Colon (tissue), 2 donors: ENCODE measurements around the gene ARHGEF39.
A peak's percentile ranks its signal among the peaks of the same experiment; 100 is the strongest.

Source experiments
- FAIRE-seq: peaks from 2 replicates; lab custom pipeline; 2012; peaks lifted over from hg19 to GRCh38; lab: Jason Lieb, UNC
- donor health status: control.
- donor health status: control.

Gene ARHGEF39

GRCh38 chr9:35675204-35675603 is 10.2 kb upstream of the ARHGEF39 start:
- FAIRE-seq, result no peak

GRCh38 chr9:35674025-35674361 is 9.0 kb upstream of the ARHGEF39 start:
- no peak for FAIRE-seq

DNA sequence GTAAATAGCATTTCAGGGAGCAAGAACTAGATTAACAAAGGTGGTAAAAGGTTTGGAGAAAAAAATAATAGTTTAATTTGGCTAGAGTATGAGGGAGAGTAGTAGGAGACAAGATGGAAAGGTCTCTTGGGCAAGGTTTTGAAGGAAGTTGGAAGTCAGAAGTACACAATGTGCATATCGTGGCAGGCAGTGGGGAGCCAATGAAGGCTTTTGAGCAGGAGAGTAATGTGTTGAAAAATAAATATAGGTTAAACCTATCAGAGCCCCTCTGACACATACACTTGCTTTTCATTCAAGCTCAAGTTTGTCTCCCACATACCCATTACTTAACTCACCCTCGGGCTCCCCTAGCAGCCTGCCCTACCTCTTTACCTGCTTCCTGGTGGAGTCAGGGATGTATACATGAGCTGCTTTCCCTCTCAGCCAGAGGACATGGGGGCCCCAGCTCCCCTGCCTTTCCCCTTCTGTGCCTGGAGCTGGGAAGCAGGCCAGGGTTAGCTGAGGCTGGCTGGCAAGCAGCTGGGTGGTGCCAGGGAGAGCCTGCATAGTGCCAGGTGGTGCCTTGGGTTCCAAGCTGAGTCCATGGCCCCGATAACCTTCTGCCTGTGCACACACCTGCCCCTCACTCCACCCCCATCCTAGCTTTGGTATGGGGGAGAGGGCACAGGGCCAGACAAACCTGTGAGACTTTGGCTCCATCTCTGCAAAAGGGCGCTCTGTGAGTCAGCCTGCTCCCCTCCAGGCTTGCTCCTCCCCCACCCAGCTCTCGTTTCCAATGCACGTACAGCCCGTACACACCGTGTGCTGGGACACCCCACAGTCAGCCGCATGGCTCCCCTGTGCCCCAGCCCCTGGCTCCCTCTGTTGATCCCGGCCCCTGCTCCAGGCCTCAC is 8.4 kb upstream of the ARHGEF39 start, which contains the start of gene CA9:
Gene CA9, plus strand, starts transcription at position 797 of the 893 bp plus-strand sequence. Its CDS starts 32 bp downstream, at position 829.
- no peak for FAIRE-seq

GRCh38 chr9:35669331-35670145 is 4.5 kb upstream of the ARHGEF39 start:
- FAIRE-seq, result no peak

- no peak for FAIRE-seq
Measured at GRCh38 chr9:35667939-35668338, 2.9 kb upstream of the ARHGEF39 start.

- no peak for FAIRE-seq
Measured at GRCh38 chr9:35666549-35666948, 1.6 kb upstream of the ARHGEF39 start.

DNA sequence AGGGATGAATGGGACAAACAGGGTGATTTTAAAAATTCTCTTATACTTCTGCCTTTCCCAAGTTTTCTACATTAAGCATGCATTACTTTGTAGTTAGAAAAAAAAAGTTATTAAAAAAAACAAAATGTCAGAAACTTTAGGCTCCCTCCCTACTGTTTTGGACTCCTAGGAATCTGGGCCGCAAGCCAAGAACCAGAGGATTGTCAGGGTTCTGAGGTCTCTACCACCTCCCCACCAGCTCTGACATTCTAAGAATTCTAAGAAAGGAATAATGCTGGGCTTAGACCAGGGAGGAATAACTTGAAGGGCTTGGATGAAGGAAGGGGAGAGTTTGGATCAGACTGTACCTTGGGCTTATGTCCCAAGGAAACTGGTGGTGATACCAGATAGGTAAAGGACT is 1.1 kb upstream of the ARHGEF39 start:
- FAIRE-seq, result no peak

GRCh38 chr9:35665471-35665818 is 450 bp upstream of the ARHGEF39 start:
- no peak for FAIRE-seq

- no peak for FAIRE-seq
Measured at GRCh38 chr9:35662437-35662836, 2.6 kb downstream of the ARHGEF39 start.

DNA sequence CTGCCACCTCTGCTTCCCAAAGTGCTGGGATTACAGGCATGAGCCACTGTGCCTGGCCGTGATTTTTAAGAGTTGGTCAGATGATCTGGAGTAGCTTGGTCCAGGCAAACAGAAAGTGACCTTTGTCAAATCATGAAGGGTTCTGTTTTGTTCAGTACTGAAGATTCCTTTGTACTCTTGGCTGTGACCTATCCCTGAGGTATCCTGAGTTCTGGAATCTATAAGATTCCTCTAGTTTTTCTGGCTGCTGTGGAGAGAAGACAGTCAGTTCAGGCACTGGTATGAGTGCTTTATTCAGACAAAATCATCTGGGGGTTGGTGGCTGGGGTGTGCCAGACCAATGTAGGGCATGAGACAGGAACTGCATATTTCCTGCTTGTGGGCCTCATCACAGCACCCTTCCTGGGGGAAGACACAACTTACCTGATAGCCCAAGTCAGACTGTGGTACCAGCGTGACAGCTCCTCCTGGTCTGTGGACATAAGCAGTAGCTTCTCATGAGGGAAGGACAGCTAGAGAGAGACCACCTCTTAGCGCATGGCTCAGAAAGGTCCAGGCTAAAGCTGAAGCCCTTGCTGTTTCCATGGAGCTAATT is 3.1 kb downstream of the ARHGEF39 start:
- no peak for FAIRE-seq

GRCh38 chr9:35660966-35661415 is 4.0 kb downstream of the ARHGEF39 start:
- FAIRE-seq, result no peak

GRCh38 chr9:35659340-35659739 is 5.7 kb downstream of the ARHGEF39 start:
- FAIRE-seq, result no peak

GRCh38 chr9:35658968-35659220 is 6.1 kb downstream of the ARHGEF39 start:
- no peak for FAIRE-seq

DNA sequence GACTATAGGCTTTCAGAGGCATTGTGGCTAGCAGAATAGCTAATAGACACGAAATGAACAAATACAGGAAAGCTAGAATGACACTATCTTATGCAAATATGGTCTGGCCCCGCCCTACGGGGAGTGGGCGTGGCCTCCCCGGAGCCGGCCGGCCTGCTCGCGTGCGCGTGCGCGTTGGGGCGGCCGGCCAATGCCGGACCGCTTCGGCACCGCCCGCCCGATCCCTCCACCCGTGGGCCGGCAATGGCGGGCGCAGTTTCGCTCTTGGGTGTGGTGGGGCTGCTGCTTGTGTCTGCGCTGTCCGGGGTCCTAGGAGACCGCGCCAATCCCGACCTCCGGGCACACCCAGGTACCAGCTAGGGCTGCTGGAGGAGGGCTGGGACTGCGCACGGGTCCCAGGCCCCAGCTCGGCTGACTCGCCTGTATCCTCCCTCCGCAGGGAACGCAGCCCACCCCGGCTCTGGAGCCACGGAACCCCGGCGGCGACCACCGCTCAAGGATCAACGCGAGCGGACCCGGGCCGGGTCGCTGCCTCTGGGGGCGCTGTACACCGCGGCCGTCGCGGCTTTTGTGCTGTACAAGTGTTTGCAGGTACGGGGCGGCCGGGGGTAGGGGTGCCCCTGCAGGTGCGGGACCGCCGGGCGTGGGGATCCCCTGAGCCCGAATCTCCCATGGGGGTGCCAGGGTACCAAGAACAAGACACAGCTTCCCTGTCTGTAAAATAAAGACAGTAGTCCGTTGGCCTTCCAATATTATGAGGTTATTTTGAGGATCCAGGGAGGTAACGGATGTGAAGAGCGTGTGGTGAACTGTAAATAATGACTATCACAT is 6.6 kb downstream of the ARHGEF39 start, which contains the start of gene CCDC107:
Gene CCDC107, plus strand, starts transcription at position 156 of the 831 bp plus-strand sequence. Its CDS starts 88 bp downstream, at position 244.
- FAIRE-seq, result no peak

- FAIRE-seq, result no peak
Measured at GRCh38 chr9:35657546-35658136, 7.4 kb downstream of the ARHGEF39 start, which contains the start of gene RMRP. RMRP (minus strand) TSS chr9:35658019.

DNA sequence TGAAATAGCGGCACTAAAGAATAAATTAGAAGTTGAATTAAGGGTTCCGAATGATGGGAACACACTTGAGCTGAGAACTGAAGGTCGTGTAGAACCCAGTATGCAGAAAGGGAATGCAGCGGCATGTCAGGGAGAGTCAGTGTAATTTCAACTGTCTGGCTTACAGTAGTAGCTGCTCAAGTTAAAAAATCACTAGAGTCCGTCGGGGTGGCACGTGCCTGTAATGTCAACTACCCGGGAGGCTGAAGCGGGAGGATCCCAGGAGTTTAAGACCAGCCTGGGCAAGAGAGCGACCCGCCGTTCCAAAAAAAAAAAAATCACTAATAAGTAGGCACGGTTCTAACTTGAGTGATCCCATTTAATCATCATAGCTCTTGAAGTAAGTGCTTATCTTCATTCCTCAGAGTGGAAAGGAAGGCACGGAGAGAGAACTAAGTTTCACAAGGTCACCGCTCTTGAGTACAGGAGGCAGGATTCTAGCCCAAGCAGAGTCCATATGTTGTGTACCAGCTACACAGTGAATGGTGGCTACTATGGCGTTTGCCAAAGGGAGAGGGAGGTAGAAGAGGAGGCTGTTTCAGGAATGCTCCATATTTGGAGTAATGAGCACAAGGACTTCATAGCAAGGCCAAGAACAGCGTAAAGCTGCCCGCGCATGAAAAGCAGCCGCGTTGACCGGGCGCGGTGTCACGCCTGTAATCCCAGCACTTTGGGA is 8.0 kb downstream of the ARHGEF39 start:
- FAIRE-seq, result no peak

DNA sequence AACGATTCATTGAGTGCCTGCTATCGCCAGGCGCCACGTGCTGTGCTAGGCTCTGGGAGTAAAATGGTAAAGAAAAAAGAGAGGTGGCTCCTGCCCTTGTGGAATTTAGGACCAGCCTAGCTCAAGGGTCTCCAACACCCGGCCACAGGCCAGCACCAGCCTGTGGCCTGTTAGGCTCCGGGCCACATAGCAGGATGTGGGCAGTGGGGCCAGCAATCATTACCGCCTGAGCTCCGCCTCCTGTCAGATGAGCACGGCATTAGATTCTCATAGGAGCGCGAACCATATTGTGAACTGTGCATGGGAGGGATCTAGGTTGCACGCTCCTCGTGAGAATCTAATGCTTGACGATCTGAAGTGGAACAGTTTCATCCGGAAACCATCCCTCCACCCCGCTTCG is 8.6 kb downstream of the ARHGEF39 start:
- FAIRE-seq, result no peak

DNA sequence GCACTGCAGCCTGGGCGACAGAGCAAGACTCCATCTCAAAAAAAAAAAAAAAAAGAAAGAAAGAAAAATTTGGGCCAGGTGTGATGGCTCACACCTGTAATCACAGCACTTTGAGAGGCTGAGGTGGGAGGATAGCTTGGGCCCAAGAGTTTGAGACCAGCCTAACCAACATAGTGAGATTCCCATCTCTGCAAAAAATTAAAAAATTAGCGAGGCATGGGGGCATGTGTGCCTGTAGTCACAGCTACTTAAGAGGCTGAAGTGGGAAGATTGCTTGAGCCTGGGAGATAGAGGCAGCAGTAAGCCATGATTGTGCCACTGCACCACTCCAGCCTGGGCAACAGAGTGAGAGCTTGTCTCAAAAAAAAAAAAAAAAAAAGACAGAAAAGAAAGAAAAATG is 11.4 kb downstream of the ARHGEF39 start:
- no peak for FAIRE-seq

- no peak for FAIRE-seq
Measured at GRCh38 chr9:35652829-35653209, 12.2 kb downstream of the ARHGEF39 start.

GRCh38 chr9:35651956-35652828 is 12.8 kb downstream of the ARHGEF39 start:
- peak; percentile 78 for FAIRE-seq
